Measurements from ENCODE around the gene SENP6. TPM values are rescaled to one million over a fixed set of nuclear protein-coding genes. Genes with fewer than 3 reads are reported as not detected.
"Not testable (repeated sequence)": the region's sequence is repeated elsewhere in the genome, so short reads cannot be mapped to it uniquely, and the experiment has no call there.

Gene SENP6
- total RNA-seq, 1 experiment from 2014 or later: 90.9 TPM

GRCh38 chr6:75581231-75581630, 20.4 kb upstream of the SENP6 start (continued):
- TF ChIP-seq, protein P1, sequence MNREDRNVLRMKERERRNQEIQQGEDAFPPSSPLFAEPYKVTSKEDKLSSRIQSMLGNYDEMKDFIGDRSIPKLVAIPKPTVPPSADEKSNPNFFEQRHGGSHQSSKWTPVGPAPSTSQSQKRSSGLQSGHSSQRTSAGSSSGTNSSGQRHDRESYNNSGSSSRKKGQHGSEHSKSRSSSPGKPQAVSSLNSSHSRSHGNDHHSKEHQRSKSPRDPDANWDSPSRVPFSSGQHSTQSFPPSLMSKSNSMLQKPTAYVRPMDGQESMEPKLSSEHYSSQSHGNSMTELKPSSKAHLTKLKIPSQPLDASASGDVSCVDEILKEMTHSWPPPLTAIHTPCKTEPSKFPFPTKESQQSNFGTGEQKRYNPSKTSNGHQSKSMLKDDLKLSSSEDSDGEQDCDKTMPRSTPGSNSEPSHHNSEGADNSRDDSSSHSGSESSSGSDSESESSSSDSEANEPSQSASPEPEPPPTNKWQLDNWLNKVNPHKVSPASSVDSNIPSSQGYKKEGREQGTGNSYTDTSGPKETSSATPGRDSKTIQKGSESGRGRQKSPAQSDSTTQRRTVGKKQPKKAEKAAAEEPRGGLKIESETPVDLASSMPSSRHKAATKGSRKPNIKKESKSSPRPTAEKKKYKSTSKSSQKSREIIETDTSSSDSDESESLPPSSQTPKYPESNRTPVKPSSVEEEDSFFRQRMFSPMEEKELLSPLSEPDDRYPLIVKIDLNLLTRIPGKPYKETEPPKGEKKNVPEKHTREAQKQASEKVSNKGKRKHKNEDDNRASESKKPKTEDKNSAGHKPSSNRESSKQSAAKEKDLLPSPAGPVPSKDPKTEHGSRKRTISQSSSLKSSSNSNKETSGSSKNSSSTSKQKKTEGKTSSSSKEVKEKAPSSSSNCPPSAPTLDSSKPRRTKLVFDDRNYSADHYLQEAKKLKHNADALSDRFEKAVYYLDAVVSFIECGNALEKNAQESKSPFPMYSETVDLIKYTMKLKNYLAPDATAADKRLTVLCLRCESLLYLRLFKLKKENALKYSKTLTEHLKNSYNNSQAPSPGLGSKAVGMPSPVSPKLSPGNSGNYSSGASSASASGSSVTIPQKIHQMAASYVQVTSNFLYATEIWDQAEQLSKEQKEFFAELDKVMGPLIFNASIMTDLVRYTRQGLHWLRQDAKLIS (CRISPR knock-in tag; IDR thresholded peaks at IDR 0.05; ENCODE audit: borderline replicate concordance): no peak
- TF ChIP-seq OVOL2 (CRISPR knock-in tag; IDR thresholded peaks at IDR 0.05; ENCODE audit: borderline replicate concordance): no peak

- DNase-seq (ENCODE audit: low spot score); CTCF ChIA-PET: not testable (repeated sequence)
These were observed 17.1 kb upstream of the SENP6 start for GRCh38 chr6:75584552-75584951.

GRCh38 chr6:75588948-75589347, 12.7 kb upstream of the SENP6 start:
- no peak overlapping the region for H3K27ac Mint-ChIP-seq
- no peaks in the 10 kb centered on the region; the same call in 1 of the 2 replicates for H3K27me3 Mint-ChIP-seq (ENCODE audit: low read depth)
- CTCF ChIA-PET: no interaction called here
- no peaks in the 10 kb centered on the region for H3K4me1 Mint-ChIP-seq
- no peak for TF ChIP-seq CDX4 (CRISPR knock-in tag; IDR thresholded peaks at IDR 0.05; ENCODE audit: borderline replicate concordance)
- TF ChIP-seq, protein P2, sequence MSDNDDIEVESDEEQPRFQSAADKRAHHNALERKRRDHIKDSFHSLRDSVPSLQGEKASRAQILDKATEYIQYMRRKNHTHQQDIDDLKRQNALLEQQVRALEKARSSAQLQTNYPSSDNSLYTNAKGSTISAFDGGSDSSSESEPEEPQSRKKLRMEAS (CRISPR knock-in tag; IDR thresholded peaks at IDR 0.05): no peak
- POLR2A ChIA-PET: no interaction called here
- H3K4me3 Mint-ChIP-seq: no peak overlapping the region
- H3K36me3 Mint-ChIP-seq: no peaks in the 10 kb centered on the region
- no peak for DNase-seq (ENCODE audit: low spot score)
- H3K9me3 Mint-ChIP-seq: peaks cover 13% of the 10 kb centered on the region
- no peak for ATAC-seq

More at GRCh38 chr6:75584552-75584951, 17.1 kb upstream of the SENP6 start:
- POLR2A ChIA-PET; H3K27me3 Mint-ChIP-seq (ENCODE audit: low read depth); H3K4me1 Mint-ChIP-seq; H3K36me3 Mint-ChIP-seq; H3K27ac Mint-ChIP-seq; H3K4me3 Mint-ChIP-seq; ATAC-seq: not testable (repeated sequence)
- peaks cover 22% of the 10 kb centered on the region for H3K9me3 Mint-ChIP-seq

DNA sequence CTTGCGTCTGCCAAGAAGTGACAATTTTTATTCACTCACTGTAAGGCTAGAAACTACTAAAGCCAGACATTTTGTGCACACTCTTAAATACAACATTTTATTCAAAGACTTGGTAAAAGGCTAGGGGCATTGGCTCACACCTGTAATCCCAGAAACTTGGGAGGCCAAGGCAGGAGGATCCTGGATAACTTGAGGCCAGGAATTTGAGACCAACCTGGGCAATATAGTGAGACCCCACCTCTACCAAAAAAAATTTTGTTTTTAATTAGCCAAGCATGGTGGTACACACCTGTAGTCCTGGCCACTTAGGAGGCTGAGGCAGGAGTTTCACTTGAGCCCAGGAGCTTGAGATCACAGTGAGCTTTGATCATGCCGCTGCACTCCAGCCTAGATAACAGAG, 11.3 kb upstream of the SENP6 start:
- no peaks in the 10 kb centered on the region for H3K36me3 Mint-ChIP-seq
- TF ChIP-seq JUN (CRISPR knock-in tag; IDR thresholded peaks at IDR 0.05): no peak
- TF ChIP-seq ZNF121 (CRISPR knock-in tag; IDR thresholded peaks at IDR 0.05): peak; percentile 47; the same call in 1 of the 2 replicates
- TF ChIP-seq GTF2I (CRISPR knock-in tag; conservative IDR thresholded peaks at IDR 0.05): 0 out of 2 replicates have a peak, but pooled peaks have one; percentile 37
- H3K4me3 Mint-ChIP-seq: no peak overlapping the region
- CTCF ChIA-PET: no interaction called here
- no peaks in the 10 kb centered on the region for H3K27me3 Mint-ChIP-seq (ENCODE audit: low read depth)
- POLR2A ChIA-PET: no interaction called here
- no peaks in the 10 kb centered on the region for H3K4me1 Mint-ChIP-seq
- H3K9me3 Mint-ChIP-seq: no peaks in the 10 kb centered on the region
- no peak overlapping the region for H3K27ac Mint-ChIP-seq
- no peak for DNase-seq (ENCODE audit: low spot score)
- ATAC-seq: no peak

GRCh38 chr6:75596380-75596779, 5.3 kb upstream of the SENP6 start:
- ATAC-seq, H3K9me3 Mint-ChIP-seq, POLR2A ChIA-PET: not testable (repeated sequence)

GRCh38 chr6:75600768-75601167, 912 bp upstream of the SENP6 start:
- Mint-ChIP-seq H3K4me3 (peak overlapping the region; percentile 58), H3K9me3 (no peaks in the 10 kb centered on the region), H3K4me1 (peaks cover 28% of the 10 kb centered on the region), H3K27me3 (ENCODE audit: low read depth) (no peaks in the 10 kb centered on the region), H3K27ac (peak overlapping the region; percentile 95), H3K36me3 (peaks cover 9% of the 10 kb centered on the region)
- ChIA-PET CTCF (no interaction called here), POLR2A (interaction anchor here (1.0 kb wide), 1 partner anchor 323 kb away, joined by 3 read pairs; no protein-coding TSS in a partner anchor)
- DNase-seq (ENCODE audit: low spot score) (no peak), ATAC-seq (no peak)
- TF ChIP-seq, protein P3, sequence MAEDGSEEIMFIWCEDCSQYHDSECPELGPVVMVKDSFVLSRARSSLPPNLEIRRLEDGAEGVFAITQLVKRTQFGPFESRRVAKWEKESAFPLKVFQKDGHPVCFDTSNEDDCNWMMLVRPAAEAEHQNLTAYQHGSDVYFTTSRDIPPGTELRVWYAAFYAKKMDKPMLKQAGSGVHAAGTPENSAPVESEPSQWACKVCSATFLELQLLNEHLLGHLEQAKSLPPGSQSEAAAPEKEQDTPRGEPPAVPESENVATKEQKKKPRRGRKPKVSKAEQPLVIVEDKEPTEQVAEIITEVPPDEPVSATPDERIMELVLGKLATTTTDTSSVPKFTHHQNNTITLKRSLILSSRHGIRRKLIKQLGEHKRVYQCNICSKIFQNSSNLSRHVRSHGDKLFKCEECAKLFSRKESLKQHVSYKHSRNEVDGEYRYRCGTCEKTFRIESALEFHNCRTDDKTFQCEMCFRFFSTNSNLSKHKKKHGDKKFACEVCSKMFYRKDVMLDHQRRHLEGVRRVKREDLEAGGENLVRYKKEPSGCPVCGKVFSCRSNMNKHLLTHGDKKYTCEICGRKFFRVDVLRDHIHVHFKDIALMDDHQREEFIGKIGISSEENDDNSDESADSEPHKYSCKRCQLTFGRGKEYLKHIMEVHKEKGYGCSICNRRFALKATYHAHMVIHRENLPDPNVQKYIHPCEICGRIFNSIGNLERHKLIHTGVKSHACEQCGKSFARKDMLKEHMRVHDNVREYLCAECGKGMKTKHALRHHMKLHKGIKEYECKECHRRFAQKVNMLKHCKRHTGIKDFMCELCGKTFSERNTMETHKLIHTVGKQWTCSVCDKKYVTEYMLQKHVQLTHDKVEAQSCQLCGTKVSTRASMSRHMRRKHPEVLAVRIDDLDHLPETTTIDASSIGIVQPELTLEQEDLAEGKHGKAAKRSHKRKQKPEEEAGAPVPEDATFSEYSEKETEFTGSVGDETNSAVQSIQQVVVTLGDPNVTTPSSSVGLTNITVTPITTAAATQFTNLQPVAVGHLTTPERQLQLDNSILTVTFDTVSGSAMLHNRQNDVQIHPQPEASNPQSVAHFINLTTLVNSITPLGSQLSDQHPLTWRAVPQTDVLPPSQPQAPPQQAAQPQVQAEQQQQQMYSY (CRISPR knock-in tag; IDR thresholded peaks at IDR 0.05): no peak
- no peak for TF ChIP-seq MXD4 (CRISPR knock-in tag; IDR thresholded peaks at IDR 0.05; ENCODE audit: borderline replicate concordance)
- TF ChIP-seq ZBTB21 (CRISPR knock-in tag; IDR thresholded peaks at IDR 0.05; ENCODE audit: borderline replicate concordance): no peak
- TF ChIP-seq, protein P4, sequence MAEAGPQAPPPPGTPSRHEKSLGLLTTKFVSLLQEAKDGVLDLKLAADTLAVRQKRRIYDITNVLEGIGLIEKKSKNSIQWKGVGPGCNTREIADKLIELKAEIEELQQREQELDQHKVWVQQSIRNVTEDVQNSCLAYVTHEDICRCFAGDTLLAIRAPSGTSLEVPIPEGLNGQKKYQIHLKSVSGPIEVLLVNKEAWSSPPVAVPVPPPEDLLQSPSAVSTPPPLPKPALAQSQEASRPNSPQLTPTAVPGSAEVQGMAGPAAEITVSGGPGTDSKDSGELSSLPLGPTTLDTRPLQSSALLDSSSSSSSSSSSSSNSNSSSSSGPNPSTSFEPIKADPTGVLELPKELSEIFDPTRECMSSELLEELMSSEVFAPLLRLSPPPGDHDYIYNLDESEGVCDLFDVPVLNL (CRISPR knock-in tag; IDR thresholded peaks at IDR 0.05; ENCODE audit: borderline replicate concordance, low read depth): no peak
- no peak for TF ChIP-seq CDX4 (CRISPR knock-in tag; IDR thresholded peaks at IDR 0.05; ENCODE audit: borderline replicate concordance)
- TF ChIP-seq ZNF138 (CRISPR knock-in tag; conservative IDR thresholded peaks at IDR 0.05): no peak
- no peak for TF ChIP-seq ZNF423 (CRISPR knock-in tag; IDR thresholded peaks at IDR 0.05)

More at GRCh38 chr6:75596380-75596779, 5.3 kb upstream of the SENP6 start:
- H3K36me3 Mint-ChIP-seq; H3K27ac Mint-ChIP-seq; H3K4me3 Mint-ChIP-seq; CTCF ChIA-PET; DNase-seq (ENCODE audit: low spot score); H3K27me3 Mint-ChIP-seq (ENCODE audit: low read depth): not testable (repeated sequence)
- peaks cover 13% of the 10 kb centered on the region for H3K4me1 Mint-ChIP-seq

Data from WTC11 (cell line).